ENCODE results near the gene NDUFV1. TPM values are rescaled to one million over a fixed set of nuclear protein-coding genes. Genes with fewer than 3 reads are reported as not detected.
A peak's percentile ranks its signal among the peaks of the same experiment; 100 is the strongest.
"Not testable (repeated sequence)": the region's sequence is repeated elsewhere in the genome, so short reads cannot be mapped to it uniquely, and the experiment has no call there.

The NDUFV1 gene
- total RNA-seq, 2 donors from 2014 or later = 246 to 381 TPM

DNA sequence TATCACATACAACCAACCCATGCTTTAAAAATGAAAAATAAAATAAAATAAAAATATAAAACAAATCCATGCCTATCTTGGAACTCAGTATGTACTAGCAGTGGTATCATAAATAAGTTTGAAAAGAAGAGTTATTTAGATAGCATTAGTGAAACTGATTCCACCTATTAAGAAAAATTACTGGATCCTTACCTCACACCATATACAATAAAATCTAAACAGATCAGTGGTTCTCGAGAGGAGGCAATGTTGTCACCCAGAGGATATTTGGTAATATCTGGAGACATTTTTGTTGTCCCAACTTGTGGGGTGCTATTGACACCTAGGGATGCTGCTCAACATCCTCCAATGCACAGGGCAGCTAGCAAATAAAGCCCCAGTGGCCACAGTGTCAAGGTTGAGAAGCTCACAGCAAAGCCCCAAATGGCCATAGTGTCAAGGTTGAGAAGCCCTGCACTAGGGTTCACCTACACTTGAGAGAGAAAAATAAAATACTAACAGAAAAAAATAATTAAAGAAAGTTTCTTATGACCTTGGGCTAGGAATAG lies 9.9 kb upstream of the NDUFV1 start:
- Mint-ChIP-seq H3K4me1 (ENCODE audit: low read depth in 2 of 2) (peaks cover 21 to 28% of the 10 kb centered on the region in 2 donors), H3K27me3 (no peaks in the 10 kb centered on the region), H3K9me3 (no peaks in the 10 kb centered on the region), H3K4me3 (no peak overlapping the region), H3K36me3 (no peaks in the 10 kb centered on the region), H3K27ac (peak overlapping the region in 1 of 2 donors; percentile 68)
- ATAC-seq = peak in 1 of 2 donors; percentile 74
- DNase-seq (ENCODE audit: low spot score) = no peak

DNA sequence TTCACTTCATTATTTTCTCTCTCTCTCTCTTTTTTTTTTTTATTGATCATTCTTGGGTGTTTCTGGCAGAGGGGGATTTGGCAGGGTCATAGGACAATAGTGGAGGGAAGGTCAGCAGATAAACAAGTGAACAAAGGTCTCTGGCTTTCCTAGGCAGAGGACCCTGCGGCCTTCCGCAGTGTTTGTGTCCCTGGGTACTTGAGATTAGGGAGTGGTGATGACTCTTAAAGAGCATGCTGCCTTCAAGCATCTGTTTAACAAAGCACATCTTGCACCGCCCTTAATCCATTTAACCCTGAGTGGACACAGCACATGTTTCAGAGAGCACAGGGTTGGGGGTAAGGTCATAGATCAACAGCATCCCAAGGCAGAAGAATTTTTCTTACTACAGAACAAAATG lies 9.3 kb upstream of the NDUFV1 start:
- peak overlapping the region in 1 of 2 donors; percentile 68 for H3K27ac Mint-ChIP-seq
- H3K4me3 Mint-ChIP-seq; H3K9me3 Mint-ChIP-seq; DNase-seq (ENCODE audit: low spot score); H3K36me3 Mint-ChIP-seq; H3K27me3 Mint-ChIP-seq; ATAC-seq: not testable (repeated sequence)
- H3K4me1 Mint-ChIP-seq (ENCODE audit: low read depth in 2 of 2) = peaks cover 21 to 28% of the 10 kb centered on the region in 2 donors

DNA sequence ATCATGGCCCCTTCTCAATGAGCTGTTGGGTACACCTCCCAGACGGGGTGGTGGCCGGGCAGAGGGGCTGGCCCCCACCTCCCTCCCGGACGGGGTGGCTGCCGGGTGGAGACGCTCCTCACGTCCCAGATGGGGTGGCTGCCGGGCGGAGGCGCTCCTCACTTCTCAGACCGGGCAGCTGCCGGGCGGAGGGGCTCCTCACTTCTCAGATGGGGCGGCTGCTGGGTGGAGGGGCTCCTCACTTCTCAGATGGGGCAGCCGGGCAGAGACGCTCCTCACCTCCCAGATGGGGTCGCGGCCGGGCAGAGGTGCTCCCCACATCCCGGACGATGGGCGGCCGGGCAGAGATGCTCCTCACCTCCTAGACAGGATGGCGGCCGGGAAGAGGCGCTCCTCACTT lies 8.8 kb upstream of the NDUFV1 start:
- DNase-seq (ENCODE audit: low spot score); H3K4me3 Mint-ChIP-seq; H3K27me3 Mint-ChIP-seq; H3K9me3 Mint-ChIP-seq; H3K36me3 Mint-ChIP-seq; ATAC-seq: not testable (repeated sequence)
- Mint-ChIP-seq H3K27ac (peak overlapping the region in 1 of 2 donors; percentile 48), H3K4me1 (ENCODE audit: low read depth in 2 of 2) (peaks cover 21 to 28% of the 10 kb centered on the region in 2 donors)

DNA sequence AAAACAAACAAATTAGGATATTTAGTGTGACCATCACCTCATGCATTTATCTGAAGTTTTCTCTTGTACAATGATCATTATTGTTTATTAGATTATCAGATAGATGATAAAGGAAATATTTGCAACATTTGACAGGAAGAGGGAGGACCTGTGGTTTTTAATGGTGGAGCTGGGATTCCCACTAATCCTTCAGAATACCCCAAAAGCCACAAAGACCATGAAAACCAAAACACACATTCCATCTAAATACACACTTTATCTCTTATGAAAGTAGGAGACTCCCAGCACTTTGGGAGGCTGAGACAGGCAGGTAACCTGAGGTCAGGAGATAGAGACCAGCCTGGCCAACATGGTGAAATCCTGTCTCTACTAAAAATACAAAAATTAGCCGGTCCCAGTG lies 7.6 kb upstream of the NDUFV1 start:
- no peak for ATAC-seq
- DNase-seq (ENCODE audit: low spot score) = no peak
- peaks cover 21 to 28% of the 10 kb centered on the region in 2 donors for H3K4me1 Mint-ChIP-seq (ENCODE audit: low read depth in 2 of 2)
- no peaks in the 10 kb centered on the region for H3K27me3 Mint-ChIP-seq
- H3K9me3 Mint-ChIP-seq = no peaks in the 10 kb centered on the region
- peak overlapping the region; percentile 80 for H3K4me3 Mint-ChIP-seq
- peak overlapping the region; percentile 73 to 91 for H3K27ac Mint-ChIP-seq
- H3K36me3 Mint-ChIP-seq = no peaks in the 10 kb centered on the region

GRCh38 chr11:67600324-67601029 lies 6.3 kb upstream of the NDUFV1 start:
- peak overlapping the region; percentile 80 for H3K4me3 Mint-ChIP-seq
- DNase-seq (ENCODE audit: low spot score) (no peak), ATAC-seq (peak; percentile 86 to 88)
- H3K27ac Mint-ChIP-seq = peak overlapping the region; percentile 73 to 91
- H3K4me1 Mint-ChIP-seq (ENCODE audit: low read depth in 2 of 2) = peaks cover 21 to 28% of the 10 kb centered on the region in 2 donors
- H3K36me3 Mint-ChIP-seq = no peaks in the 10 kb centered on the region
- H3K9me3 Mint-ChIP-seq = no peaks in the 10 kb centered on the region
- no peaks in the 10 kb centered on the region for H3K27me3 Mint-ChIP-seq

GRCh38 chr11:67601098-67601497 lies 5.6 kb upstream of the NDUFV1 start:
- H3K36me3 Mint-ChIP-seq = no peaks in the 10 kb centered on the region
- H3K27ac Mint-ChIP-seq = peak overlapping the region; percentile 73 to 91
- no peaks in the 10 kb centered on the region for H3K9me3 Mint-ChIP-seq
- H3K4me3 Mint-ChIP-seq = peak overlapping the region; percentile 80
- no peaks in the 10 kb centered on the region for H3K27me3 Mint-ChIP-seq
- no peak for DNase-seq (ENCODE audit: low spot score)
- no peak for ATAC-seq
- H3K4me1 Mint-ChIP-seq (ENCODE audit: low read depth in 2 of 2) = peaks cover 21 to 32% of the 10 kb centered on the region in 2 donors

GRCh38 chr11:67604119-67604518 lies 2.6 kb upstream of the NDUFV1 start:
- not testable (repeated sequence) for DNase-seq (ENCODE audit: low spot score); H3K36me3 Mint-ChIP-seq; ATAC-seq; H3K27me3 Mint-ChIP-seq; H3K9me3 Mint-ChIP-seq
- H3K27ac Mint-ChIP-seq = peak overlapping the region; percentile 51 to 69
- H3K4me3 Mint-ChIP-seq = peak overlapping the region; percentile 54
- H3K4me1 Mint-ChIP-seq (ENCODE audit: low read depth in 2 of 2) = peaks cover 34 to 39% of the 10 kb centered on the region in 2 donors

DNA sequence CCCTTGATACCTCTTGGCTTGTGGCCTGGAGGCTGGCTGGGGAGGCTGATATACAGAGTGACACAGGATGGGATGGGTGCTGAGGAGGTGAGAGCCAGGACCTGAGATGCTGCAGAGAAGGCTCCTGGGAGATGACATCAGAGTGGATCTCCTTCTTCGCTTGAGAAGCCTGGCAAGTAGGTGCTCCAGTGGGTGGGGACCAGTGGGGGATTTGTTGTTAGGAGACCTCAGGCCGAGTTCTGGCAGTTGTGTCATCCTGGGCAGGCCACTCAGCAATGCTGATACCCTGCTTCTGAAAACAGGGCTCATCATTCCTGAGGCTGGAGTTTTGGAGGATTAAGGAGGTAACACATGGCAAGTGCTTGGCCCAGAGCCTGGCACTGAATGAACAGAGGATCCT lies 1.9 kb upstream of the NDUFV1 start:
- Mint-ChIP-seq H3K9me3 (no peaks in the 10 kb centered on the region), H3K36me3 (peaks cover 5% of the 10 kb centered on the region), H3K4me1 (ENCODE audit: low read depth in 2 of 2) (peaks cover 29 to 38% of the 10 kb centered on the region in 2 donors), H3K4me3 (peak overlapping the region; percentile 54), H3K27ac (peak overlapping the region; percentile 51 to 69), H3K27me3 (no peaks in the 10 kb centered on the region)
- DNase-seq (ENCODE audit: low spot score) (no peak), ATAC-seq (no peak)

DNA sequence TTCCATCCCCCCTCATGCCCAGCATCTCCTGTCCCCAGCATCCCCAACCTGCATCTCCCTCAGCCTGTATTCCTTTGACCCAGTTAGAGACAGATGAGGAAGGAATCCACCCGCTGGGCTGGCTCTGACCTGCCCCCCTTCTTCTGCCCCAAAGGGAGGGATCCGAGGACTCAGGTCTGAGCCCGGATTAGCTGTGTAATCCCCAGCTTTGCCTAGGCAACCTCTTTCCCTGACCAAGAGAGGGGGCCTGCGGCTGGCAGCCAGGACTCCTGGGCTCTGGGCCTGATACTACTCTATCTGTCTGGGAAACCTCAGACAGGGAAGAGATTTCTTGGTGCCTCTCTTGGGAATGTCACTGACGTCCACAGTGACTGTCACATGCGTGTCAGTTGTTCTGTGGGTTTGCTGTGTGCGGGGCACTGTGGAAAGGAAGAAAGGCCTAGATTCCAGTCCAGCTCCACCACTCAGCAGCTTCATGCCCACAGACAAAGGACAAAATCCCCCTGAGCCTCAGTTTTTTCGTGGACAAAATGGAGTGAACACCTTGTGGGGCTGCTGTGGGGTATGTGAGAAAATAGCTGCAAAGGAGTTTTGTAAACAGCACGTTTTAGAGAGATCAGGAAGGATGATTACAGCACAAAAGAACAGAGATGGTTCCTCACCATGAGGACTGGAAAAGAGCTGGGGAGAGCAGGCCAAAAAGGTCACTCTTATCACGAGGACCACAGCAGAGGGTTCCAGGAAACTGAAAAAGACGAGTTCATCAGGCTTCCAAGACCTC lies 1.3 kb upstream of the NDUFV1 start:
- Mint-ChIP-seq H3K27me3 (no peaks in the 10 kb centered on the region), H3K4me1 (ENCODE audit: low read depth in 2 of 2) (peaks cover 22 to 32% of the 10 kb centered on the region in 2 donors), H3K9me3 (no peaks in the 10 kb centered on the region), H3K27ac (peak overlapping the region; percentile 25 to 92), H3K36me3 (peaks cover 5% of the 10 kb centered on the region), H3K4me3 (peak overlapping the region; percentile 66)
- ATAC-seq (no peak), DNase-seq (ENCODE audit: low spot score) (no peak)

GRCh38 chr11:67606093-67606491 lies 644 bp upstream of the NDUFV1 start:
- Mint-ChIP-seq H3K27ac (peak overlapping the region; percentile 74 to 92), H3K4me3 (peak overlapping the region; percentile 96), H3K27me3 (no peaks in the 10 kb centered on the region), H3K9me3 (no peaks in the 10 kb centered on the region), H3K36me3 (peaks cover 5% of the 10 kb centered on the region), H3K4me1 (ENCODE audit: low read depth in 2 of 2) (peaks cover 16 to 25% of the 10 kb centered on the region in 2 donors)
- ATAC-seq (no peak), DNase-seq (ENCODE audit: low spot score) (no peak)

DNA sequence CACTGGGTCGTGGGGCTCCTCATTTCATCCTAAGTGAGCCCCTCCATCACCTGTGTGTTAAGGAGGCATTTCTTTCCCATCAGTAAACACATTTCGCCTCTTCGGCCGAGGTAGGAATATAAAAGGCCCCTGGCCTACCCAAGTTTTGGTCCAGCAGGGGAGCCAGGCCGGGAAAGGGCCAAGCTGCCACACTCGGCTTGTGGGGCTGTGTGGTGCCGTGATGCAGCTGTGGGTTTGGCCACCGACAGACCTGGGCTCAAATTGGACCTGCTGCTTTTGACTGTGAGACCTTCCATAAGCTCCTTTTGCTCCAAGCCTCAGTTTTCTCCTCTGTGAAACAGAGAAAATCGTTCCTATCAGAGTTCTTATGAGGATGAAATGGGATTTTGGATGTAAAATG lies 771 bp downstream of the NDUFV1 start:
- no peaks in the 10 kb centered on the region for H3K27me3 Mint-ChIP-seq
- peaks cover 14 to 20% of the 10 kb centered on the region in 2 donors for H3K4me1 Mint-ChIP-seq (ENCODE audit: low read depth in 2 of 2)
- DNase-seq (ENCODE audit: low spot score) = no peak
- ATAC-seq = no peak
- peak overlapping the region; percentile 74 to 92 for H3K27ac Mint-ChIP-seq
- H3K4me3 Mint-ChIP-seq = peak overlapping the region; percentile 96
- H3K36me3 Mint-ChIP-seq = peaks cover 5% of the 10 kb centered on the region
- no peaks in the 10 kb centered on the region for H3K9me3 Mint-ChIP-seq

GRCh38 chr11:67608486-67608885 lies 1.8 kb downstream of the NDUFV1 start:
- ATAC-seq = no peak
- no peak for DNase-seq (ENCODE audit: low spot score)
- Mint-ChIP-seq H3K27ac (peak overlapping the region; percentile 44 to 54), H3K9me3 (no peaks in the 10 kb centered on the region), H3K27me3 (no peaks in the 10 kb centered on the region), H3K4me3 (peak overlapping the region; percentile 25), H3K4me1 (ENCODE audit: low read depth in 2 of 2) (peaks cover 15 to 25% of the 10 kb centered on the region in 2 donors), H3K36me3 (peaks cover 5% of the 10 kb centered on the region)

DNA sequence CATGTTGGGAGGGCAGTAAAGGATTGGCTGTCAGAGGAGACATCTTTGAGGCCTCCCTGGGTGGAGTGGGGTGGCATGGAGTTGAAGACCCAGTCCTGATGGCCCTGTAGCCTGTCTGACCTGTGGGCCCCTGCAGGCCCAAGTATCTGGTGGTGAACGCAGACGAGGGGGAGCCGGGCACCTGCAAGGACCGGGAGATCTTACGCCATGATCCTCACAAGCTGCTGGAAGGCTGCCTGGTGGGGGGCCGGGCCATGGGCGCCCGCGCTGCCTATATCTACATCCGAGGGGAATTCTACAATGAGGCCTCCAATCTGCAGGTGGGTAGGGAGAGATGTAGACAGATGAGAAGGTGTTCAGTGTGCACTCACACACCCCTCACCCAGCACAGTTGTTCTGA lies 2.6 kb downstream of the NDUFV1 start:
- H3K27me3 Mint-ChIP-seq = no peaks in the 10 kb centered on the region
- peaks cover 5% of the 10 kb centered on the region for H3K36me3 Mint-ChIP-seq
- peak overlapping the region; percentile 44 to 54 for H3K27ac Mint-ChIP-seq
- ATAC-seq (no peak), DNase-seq (ENCODE audit: low spot score) (no peak)
- peaks cover 20 to 31% of the 10 kb centered on the region in 2 donors for H3K4me1 Mint-ChIP-seq (ENCODE audit: low read depth in 2 of 2)
- H3K4me3 Mint-ChIP-seq = no peak overlapping the region
- no peaks in the 10 kb centered on the region for H3K9me3 Mint-ChIP-seq
